HCT116 (cell line): ENCODE results near the gene GPD2. TPM values are rescaled to one million over a fixed set of nuclear protein-coding genes. Genes with fewer than 3 reads are reported as not detected.

Experiments
- ATAC-seq: fragments of 200-7000 bp; cut with Tn5 transposase; 2 replicates; pipeline ENCODE4 v1.9.1; 2020; ENCODE audit warnings: mild to moderate bottlenecking, moderate library complexity
- BruUV-seq: library from RNA; stranded (reverse); fragments of 400-500 nt; replicated peaks from 2 replicates; lab custom pipeline; 2021; lab: Mats Ljungman, UMichigan
- CTCF ChIA-PET: fragments of 300-600 bp; sonication (Branson Sonifier 250); formaldehyde crosslinking; loops from one replicate; lab custom pipeline; 2021; ENCODE audit warnings: antibody characterized with exemption; lab: Charles Lee
- POLR2A ChIA-PET: fragments of 300-600, 350-600 bp; sonication (Branson Sonifier 250); formaldehyde crosslinking; loops from one replicate; lab custom pipeline; 2021; ENCODE audit warnings: antibody characterized with exemption; lab: Charles Lee
- RAD21 ChIA-PET, 2 experiments: fragments of 300-600 bp; sonication (Branson Sonifier 250); formaldehyde crosslinking; loops; one replicate each; lab custom pipeline; 2023; ENCODE audit warnings: low total read pairs in 2 of 2; ENCODE audit not compliant: uncharacterized antibody in 2 of 2, unreplicated experiment in 2 of 2, low non-redundant PET in 1 of 2; lab: Charles Lee
- DNase-seq: peaks from one replicate; pipeline ENCODE4 v3.0.0-alpha.2; 2010; ENCODE audit warnings: low read depth, low spot score
- H2AFZ ChIP-seq: fragments of 200-600 bp; shearing (Covaris generic), sonication (generic); 2 replicates; pipeline ENCODE4 v1.6.1; 2017; ENCODE audit warnings: low read depth, mixed run types, mixed read lengths, antibody characterized with exemption, low read length; ENCODE audit not compliant: poor library complexity, severe bottlenecking
- H3K27ac ChIP-seq: 2 replicates; pipeline ENCODE4 v1.5.1; 2012; ENCODE audit warnings: low read depth, low read length
- H3K27me3 ChIP-seq: fragments of 200-600 bp; sonication (generic); 2 replicates; pipeline ENCODE4 v1.6.1; 2016; ENCODE audit warnings: mixed run types, low read length, mixed read lengths; ENCODE audit not compliant: insufficient read depth
- H3K36me3 ChIP-seq, 2 experiments: fragments of 200-500 bp in 1 of 2; fragments of 200-600 bp in 1 of 2; sonication (Bioruptor generic) in 1 of 2; sonication (generic) in 1 of 2; 2 replicates each; pipeline versions ENCODE4 v1.5.1 to v1.6.1; 2014 to 2016; ENCODE audit warnings: low read length in 2 of 2, inconsistent platforms in 1 of 2, mixed read lengths in 1 of 2, mixed run types in 1 of 2; ENCODE audit not compliant: insufficient read depth in 2 of 2, control insufficient read depth in 1 of 2
- H3K4me1 ChIP-seq, 2 experiments: fragments of 200-600 bp in 1 of 2; sonication (generic) in 1 of 2; 2 replicates each; pipeline versions ENCODE4 v1.5.1 to v1.6.1; 2012 to 2017; ENCODE audit warnings: low read length in 2 of 2, inconsistent platforms in 1 of 2, mild to moderate bottlenecking in 1 of 2, mixed read lengths in 1 of 2, mixed run types in 1 of 2, moderate library complexity in 1 of 2; ENCODE audit not compliant: insufficient read depth in 2 of 2, control insufficient read depth in 1 of 2
- H3K4me2 ChIP-seq: fragments of 200-600 bp; sonication (generic); 2 replicates; pipeline ENCODE4 v1.6.1; 2017; ENCODE audit warnings: mixed run types, low read length, mixed read lengths
- H3K4me3 ChIP-seq, 2 experiments: fragments of 200-600 bp in 1 of 2; sonication (generic) in 1 of 2; replicated peaks in 1 of 2; 2 replicates each; pipeline ENCODE4 v1.5.1; 2011 to 2016; ENCODE audit warnings: low read length in 2 of 2, control low read depth in 1 of 2, low read depth in 1 of 2, mild to moderate bottlenecking in 1 of 2, mixed read lengths in 1 of 2, mixed run types in 1 of 2
- H3K79me2 ChIP-seq: fragments of 200-600 bp; sonication (generic); 2 replicates; pipeline ENCODE4 v1.6.1; 2017; ENCODE audit warnings: mild to moderate bottlenecking, mixed run types, low read length, moderate library complexity, mixed read lengths; ENCODE audit not compliant: insufficient read depth
- H3K9ac ChIP-seq: fragments of 200-600 bp; sonication (generic); 2 replicates; pipeline ENCODE4 v1.6.1; 2016; ENCODE audit warnings: low read length, mixed read lengths
- H3K9me2 ChIP-seq: fragments of 200-600 bp; sonication (generic), shearing (Covaris generic); 2 replicates; pipeline ENCODE4 v1.6.1; 2017; ENCODE audit warnings: mixed run types, mild to moderate bottlenecking, moderate library complexity; ENCODE audit not compliant: insufficient read depth
- H3K9me3 ChIP-seq, 2 experiments: fragments of 200-500 bp in 1 of 2; fragments of 200-600 bp in 1 of 2; sonication (Bioruptor generic) in 1 of 2; sonication (generic) in 1 of 2; 2 replicates each; pipeline ENCODE4 v1.6.1; 2014 to 2017; ENCODE audit warnings: low read length in 2 of 2, mixed read lengths in 2 of 2, inconsistent platforms in 1 of 2, low read depth in 1 of 2, mild to moderate bottlenecking in 1 of 2, mixed run types in 1 of 2, moderate library complexity in 1 of 2; ENCODE audit not compliant: control insufficient read depth in 1 of 2, insufficient read depth in 1 of 2
- H4K20me1 ChIP-seq: fragments of 200-600 bp; sonication (generic), shearing (Covaris generic); 2 replicates; pipeline ENCODE4 v1.6.1; 2017; ENCODE audit warnings: mixed run types, mild to moderate bottlenecking, moderate library complexity; ENCODE audit not compliant: insufficient read depth
- CBX3 ChIP-seq: IDR thresholded peaks from 2 replicates; pipeline ENCODE4 v1.6.1; 2012; ENCODE audit warnings: low read depth
- CTCF ChIP-seq, 3 experiments: fragments of 200-600 bp in 1 of 3; sonication (generic) in 1 of 3; IDR thresholded peaks in 2 of 3; conservative IDR thresholded peaks in 1 of 3; 2 replicates each; pipeline ENCODE4 v1.5.1; 2012 to 2017; ENCODE audit warnings: low read depth in 2 of 3, low read length in 2 of 3, antibody characterized with exemption in 1 of 3, borderline replicate concordance in 1 of 3, control low read depth in 1 of 3, mild to moderate bottlenecking in 1 of 3, mixed read lengths in 1 of 3, mixed run types in 1 of 3, moderate library complexity in 1 of 3; ENCODE audit not compliant: insufficient read depth in 1 of 3
- ELF1 ChIP-seq: IDR thresholded peaks from 2 replicates; pipeline ENCODE4 v1.6.1; 2012; ENCODE audit warnings: low read depth, borderline replicate concordance
- EZH2 ChIP-seq: fragments of 200-600 bp; sonication (generic); IDR thresholded peaks from 2 replicates; pipeline ENCODE4 v1.6.1; 2017; ENCODE audit warnings: antibody characterized with exemption, mixed run types
- EZH2phosphoT487 ChIP-seq: fragments of 200-600 bp; IDR thresholded peaks from 2 replicates; pipeline ENCODE4 v1.6.1; 2018; ENCODE audit warnings: antibody characterized with exemption, borderline replicate concordance
- FOSL1 ChIP-seq: IDR thresholded peaks from 2 replicates; pipeline ENCODE4 v1.6.1; 2012; ENCODE audit warnings: low read depth
- JUND ChIP-seq: IDR thresholded peaks from 2 replicates; pipeline ENCODE4 v1.6.1; 2012
- MAX ChIP-seq: IDR thresholded peaks from 2 replicates; pipeline ENCODE4 v1.6.1; 2012
- POLR2AphosphoS5 ChIP-seq: IDR thresholded peaks from 2 replicates; pipeline ENCODE4 v1.6.1; 2011; ENCODE audit warnings: mild to moderate bottlenecking, low read depth, low read length, moderate library complexity
- REST ChIP-seq: IDR thresholded peaks from 2 replicates; pipeline ENCODE4 v1.6.1; 2012; ENCODE audit warnings: low read depth
- SIN3A ChIP-seq: IDR thresholded peaks from 2 replicates; pipeline ENCODE4 v1.6.1; 2012; ENCODE audit warnings: low read depth
- YY1 ChIP-seq: IDR thresholded peaks from 2 replicates; pipeline ENCODE4 v1.6.1; 2011; ENCODE audit warnings: low read length, low read depth, moderate library complexity, mild to moderate bottlenecking; ENCODE audit not compliant: insufficient replicate concordance; ENCODE audit errors: extremely low read depth
- ZBTB33 ChIP-seq: IDR thresholded peaks from 2 replicates; pipeline ENCODE4 v1.6.1; 2011; ENCODE audit warnings: mild to moderate bottlenecking, low read length, moderate library complexity; ENCODE audit not compliant: insufficient replicate concordance; ENCODE audit errors: extremely low read depth
- ZNF274 ChIP-seq: fragments of 200-500 bp; sonication (Bioruptor generic); IDR thresholded peaks from 2 replicates; pipeline ENCODE4 v1.6.1; 2014; ENCODE audit warnings: mild to moderate bottlenecking, low read depth, low read length, inconsistent platforms
- intact Hi-C: fragments of 100-400 bp; cut with micrococcal nuclease; formaldehyde crosslinking; loops from 2 replicates; pipeline ENCODE4 v1.10.0; 2022
- total RNA-seq: library from RNA; stranded (reverse); gene quantifications from one replicate; pipeline ENCODE4 v1.2.1, GENCODE V29; 2021; ENCODE audit not compliant: unreplicated experiment

The GPD2 gene
- total RNA-seq, 1 experiment from 2014 or later, result 80.7 TPM

GRCh38 chr2:156399224-156399949 lies 36.8 kb upstream of the GPD2 start (continued):
- TF ChIP-seq YY1 (no peak), JUND (no peak), FOSL1 (no peak), EZH2phosphoT487 (no peak)
- TF ChIP-seq, all 23 proteins: peak for 4

- DNase-seq (peak; percentile 68), ATAC-seq (peak; percentile 81)
- intact Hi-C loops, result loop anchor here (1.0 to 2.0 kb wide), 3 partner anchors 68 to 493 kb away; partner anchors contain the start of gene NR4A2
- no peaks in the 10 kb centered on the region for H3K36me3 ChIP-seq
- H3K4me2 ChIP-seq, result peak overlapping the region; percentile 90
- H3K79me2 ChIP-seq, result no peaks in the 10 kb centered on the region
- no peaks in the 10 kb centered on the region for H3K27me3 ChIP-seq
- ChIA-PET POLR2A (interaction anchor here (1.2 to 2.1 kb wide), 3 partner anchors 56 to 66 kb away, joined by 4 to 15 read pairs (median 9); no protein-coding TSS in a partner anchor), RAD21 (interaction anchor here (0.9 to 1.6 kb wide), 3 partner anchors 57 to 61 kb away, joined by 3 to 4 read pairs (median 4); no protein-coding TSS in a partner anchor), CTCF (interaction anchor here (1.2 to 1.5 kb wide), 2 partner anchors 66 to 189 kb away, joined by 5 to 6 read pairs; no protein-coding TSS in a partner anchor)
- peak overlapping the region; percentile 68 for H3K9ac ChIP-seq
- no peaks in the 10 kb centered on the region for H3K9me2 ChIP-seq
- no peaks in the 10 kb centered on the region for H4K20me1 ChIP-seq
- no peaks in the 10 kb centered on the region for H3K9me3 ChIP-seq
- BruUV-seq, result no TSS peak
- H3K4me1 ChIP-seq, result peaks cover 12 to 54% of the 10 kb centered on the region in 2 experiments
- peak overlapping the region; percentile 82 for H3K27ac ChIP-seq
- H3K4me3 ChIP-seq, result peak overlapping the region; percentile 37 to 60
- peak overlapping the region; percentile 96 for H2AFZ ChIP-seq
- peak; percentile 83 for TF ChIP-seq CBX3
- no peak for TF ChIP-seq EZH2
- no peak for TF ChIP-seq CTCF (IDR thresholded peaks at IDR 0.05 in 2 of 3, conservative IDR thresholded peaks at IDR 0.05 in 1 of 3; ENCODE audit: borderline replicate concordance in 1 of 3, insufficient read depth in 1 of 3, low read depth in 2 of 3, low read length in 2 of 3)
- peak; percentile 30; the same call in 1 of the 2 replicates for TF ChIP-seq POLR2AphosphoS5
- TF ChIP-seq ZBTB33, result no peak
- TF ChIP-seq ELF1, result no peak
- peak; percentile 81 for TF ChIP-seq MAX
- TF ChIP-seq ZNF274, result no peak
- TF ChIP-seq SIN3A, result no peak
- TF ChIP-seq REST, result no peak
- peak; percentile 64 for TF ChIP-seq FOSL1
Measured at GRCh38 chr2:156399950-156400705, 36.1 kb upstream of the GPD2 start.
